Natural killer cell (primary cell): ENCODE measurements around the gene MEFV. TPM values are rescaled to one million over a fixed set of nuclear protein-coding genes. Genes with fewer than 3 reads are reported as not detected.

ENCODE experiments used
- ATAC-seq, 3 donors: fragments of 150-1000 bp in 2 of 3; fragments of 200-7000 bp in 1 of 3; cut with Tn5 transposase; 1 replicate in 1 of 3; 2 replicates in 2 of 3; pipeline ENCODE4 v1.10.0; 2021; ENCODE audit warnings: mild to moderate bottlenecking in 2 of 3, moderate library complexity in 2 of 3
- DNase-seq, 2 donors: peaks; one replicate each; pipeline versions ENCODE4 v3.0.0 to v3.0.0-alpha.2; 2013 to 2021; ENCODE audit warnings: mixed read lengths in 1 of 2
- H3K27ac ChIP-seq: one replicate; pipeline ENCODE4 v1.5.1; 2013; ENCODE audit warnings: mild to moderate bottlenecking, low read length
- H3K27me3 ChIP-seq: one replicate; pipeline ENCODE4 v1.6.1; 2013; ENCODE audit warnings: low read length; ENCODE audit not compliant: control insufficient read depth, insufficient read depth
- H3K36me3 ChIP-seq: one replicate; pipeline ENCODE4 v1.6.1; 2013; ENCODE audit warnings: low read length; ENCODE audit not compliant: control insufficient read depth, insufficient read depth
- H3K4me1 ChIP-seq: one replicate; pipeline ENCODE4 v1.6.1; 2013; ENCODE audit warnings: low read length; ENCODE audit not compliant: control insufficient read depth, insufficient read depth
- H3K4me3 ChIP-seq: one replicate; pipeline ENCODE4 v1.5.1; 2013; ENCODE audit warnings: low read length
- H3K9me3 ChIP-seq: one replicate; pipeline ENCODE4 v1.6.1; 2013; ENCODE audit warnings: low read length; ENCODE audit not compliant: control insufficient read depth, insufficient read depth
- H3K27ac Mint-ChIP-seq, 2 donors: one replicate each; pipeline ENCODE4 v1.8.0; 2022; ENCODE audit warnings: mild to moderate bottlenecking in 2 of 2, mixed read lengths in 2 of 2, moderate library complexity in 1 of 2
- H3K27me3 Mint-ChIP-seq, 2 donors: one replicate each; pipeline ENCODE4 v1.8.0; 2022; ENCODE audit warnings: low read depth in 2 of 2, mixed read lengths in 2 of 2
- H3K36me3 Mint-ChIP-seq: one replicate; pipeline ENCODE4 v1.8.0; 2022; ENCODE audit warnings: mixed read lengths
- H3K4me1 Mint-ChIP-seq, 2 donors: one replicate each; pipeline ENCODE4 v1.8.0; 2022; ENCODE audit warnings: mixed read lengths in 2 of 2
- H3K4me3 Mint-ChIP-seq: one replicate; pipeline ENCODE4 v1.8.0; 2022; ENCODE audit warnings: mild to moderate bottlenecking, moderate library complexity, mixed read lengths
- H3K9me3 Mint-ChIP-seq, 2 donors: one replicate each; pipeline ENCODE4 v1.8.0; 2022; ENCODE audit warnings: mixed read lengths in 2 of 2
- WGBS: methylation state at CpG from one replicate; pipeline ENCODE4 v1.1.7; 2013; ENCODE audit warnings: missing lambda C conversion rate; ENCODE audit not compliant: insufficient coverage; 5-methylcytosine and 5-hydroxymethylcytosine counted together
- intact Hi-C: fragments of 100-400 bp; cut with micrococcal nuclease; formaldehyde crosslinking; loops from one replicate; pipeline ENCODE4 v1.14.2; 2022
- total RNA-seq, 4 donors: library from RNA; stranded (reverse); fragments of 120-200 nt in 1 of 4; gene quantifications; one replicate each; pipeline versions ENCODE4 v1.2.3 to v1.2.4, GENCODE V29; 2013 to 2022
- TF ChIP-seq, protein P1 (sequence below): fragments of 200-600 bp; IDR thresholded peaks from one replicate; pipeline ENCODE4 v1.8.0; 2022; ENCODE audit warnings: antibody characterized with exemption

Gene MEFV
- total RNA-seq, 3 donors from 2014 or later (not counting 1 experiment from before 2014, with no cell fraction given): 2.4 to 6.2 (median 5.4) TPM

- Histone ChIP-seq H3K9me3 (no peaks in the 10 kb centered on the region), H3K36me3 (peaks cover 12% of the 10 kb centered on the region), H3K4me3 (peak within 1 kb of the TSS; percentile 88), H3K27ac (peak within 1 kb of the TSS; percentile 98), H3K27me3 (no peaks in the 10 kb centered on the region), H3K4me1 (peaks cover 34% of the 10 kb centered on the region)
- peaks cover 25 to 32% of the 10 kb centered on the region in 2 donors for H3K4me1 Mint-ChIP-seq
- H3K4me3 Mint-ChIP-seq: peak within 1 kb of the TSS; percentile 98
- peaks cover 7% of the 10 kb centered on the region for H3K36me3 Mint-ChIP-seq
- TF ChIP-seq, protein P1, sequence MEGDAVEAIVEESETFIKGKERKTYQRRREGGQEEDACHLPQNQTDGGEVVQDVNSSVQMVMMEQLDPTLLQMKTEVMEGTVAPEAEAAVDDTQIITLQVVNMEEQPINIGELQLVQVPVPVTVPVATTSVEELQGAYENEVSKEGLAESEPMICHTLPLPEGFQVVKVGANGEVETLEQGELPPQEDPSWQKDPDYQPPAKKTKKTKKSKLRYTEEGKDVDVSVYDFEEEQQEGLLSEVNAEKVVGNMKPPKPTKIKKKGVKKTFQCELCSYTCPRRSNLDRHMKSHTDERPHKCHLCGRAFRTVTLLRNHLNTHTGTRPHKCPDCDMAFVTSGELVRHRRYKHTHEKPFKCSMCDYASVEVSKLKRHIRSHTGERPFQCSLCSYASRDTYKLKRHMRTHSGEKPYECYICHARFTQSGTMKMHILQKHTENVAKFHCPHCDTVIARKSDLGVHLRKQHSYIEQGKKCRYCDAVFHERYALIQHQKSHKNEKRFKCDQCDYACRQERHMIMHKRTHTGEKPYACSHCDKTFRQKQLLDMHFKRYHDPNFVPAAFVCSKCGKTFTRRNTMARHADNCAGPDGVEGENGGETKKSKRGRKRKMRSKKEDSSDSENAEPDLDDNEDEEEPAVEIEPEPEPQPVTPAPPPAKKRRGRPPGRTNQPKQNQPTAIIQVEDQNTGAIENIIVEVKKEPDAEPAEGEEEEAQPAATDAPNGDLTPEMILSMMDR: no peak
- H3K27ac Mint-ChIP-seq: peak within 1 kb of the TSS; percentile 92 to 95
- DNase-seq (peak; percentile 87 to 97), ATAC-seq (peak; percentile 88 to 93 (median 88))
- under 1% methylated on average over 71 of the region's 72 CpGs for WGBS
- intact Hi-C loops: loop anchor here (1.0 kb wide), 5 partner anchors 19 to 174 kb away; partner anchors contain the start of genes TIGD7, ZNF174, ZNF200 and ZNF75A
- no peaks in the 10 kb centered on the region for H3K27me3 Mint-ChIP-seq
- no peaks in the 10 kb centered on the region for H3K9me3 Mint-ChIP-seq
Measured at GRCh38 chr16:3282730-3283542, 26.5 kb upstream of the MEFV start, which contains the start of gene ZNF263. Gene ZNF263 (plus strand): TSS chr16:3283491. CDS start chr16:3283819, 328 bp downstream.

- no peaks in the 10 kb centered on the region for H3K36me3 Mint-ChIP-seq
- peak; percentile 3 to 13 (median 12) for ATAC-seq
- no peak for DNase-seq
- H3K4me1 ChIP-seq: peaks cover 34% of the 10 kb centered on the region
- WGBS: 14% methylated on average over 27 of the region's 29 CpGs
- peaks cover 12% of the 10 kb centered on the region for H3K36me3 ChIP-seq
- peak overlapping the region; percentile 98 for H3K27ac ChIP-seq
- TF ChIP-seq, protein P1: no peak
- no peaks in the 10 kb centered on the region for H3K9me3 Mint-ChIP-seq
- no peaks in the 10 kb centered on the region for H3K9me3 ChIP-seq
- peaks cover 25 to 32% of the 10 kb centered on the region in 2 donors for H3K4me1 Mint-ChIP-seq
- H3K27ac Mint-ChIP-seq: peak overlapping the region; percentile 92 to 95
- H3K4me3 ChIP-seq: peak overlapping the region; percentile 88
- no peaks in the 10 kb centered on the region for H3K27me3 ChIP-seq
- H3K27me3 Mint-ChIP-seq: no peaks in the 10 kb centered on the region
- intact Hi-C loops: no loop called here
- peak overlapping the region; percentile 98 for H3K4me3 Mint-ChIP-seq
Measured at GRCh38 chr16:3282103-3282729, 25.8 kb upstream of the MEFV start.

DNA sequence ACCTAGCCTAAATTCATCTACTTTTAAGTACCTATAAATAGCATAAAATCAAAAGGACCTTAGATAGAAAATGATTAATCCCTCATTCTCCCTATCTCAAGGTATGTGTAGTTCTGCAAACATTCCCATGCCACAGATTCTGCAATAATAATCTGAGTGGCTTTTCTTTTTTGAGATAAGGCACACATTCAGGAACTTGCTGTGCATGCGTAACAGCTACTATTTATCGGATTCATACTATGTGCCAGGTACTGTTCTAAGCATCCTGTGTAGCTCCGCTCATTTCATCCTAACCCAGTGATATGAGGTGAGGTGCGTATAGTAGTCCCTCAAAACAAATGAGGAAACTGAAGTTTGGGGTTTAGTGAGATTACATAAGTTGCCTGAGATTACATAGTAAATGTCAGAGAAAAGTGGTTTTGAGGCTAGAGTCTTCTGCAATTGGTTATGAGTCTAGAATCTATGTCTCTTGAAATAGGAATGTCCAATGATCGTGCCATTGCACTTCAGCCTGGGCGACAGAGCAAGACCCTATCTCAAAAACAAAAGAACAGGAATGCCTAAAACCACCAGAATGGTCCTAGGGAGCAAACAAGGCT, 24.9 kb upstream of the MEFV start:
- intact Hi-C loops: no loop called here
- peaks cover 25 to 29% of the 10 kb centered on the region in 2 donors for H3K4me1 Mint-ChIP-seq
- DNase-seq (no peak), ATAC-seq (no peak)
- TF ChIP-seq, protein P1: no peak
- Histone ChIP-seq H3K27ac (no peak overlapping the region), H3K9me3 (no peaks in the 10 kb centered on the region), H3K4me1 (peaks cover 34% of the 10 kb centered on the region), H3K4me3 (no peak overlapping the region), H3K36me3 (peaks cover 9% of the 10 kb centered on the region), H3K27me3 (no peaks in the 10 kb centered on the region)
- H3K27me3 Mint-ChIP-seq: no peaks in the 10 kb centered on the region
- H3K36me3 Mint-ChIP-seq: no peaks in the 10 kb centered on the region
- WGBS: 93% methylated on average over 6 of the region's 6 CpGs
- H3K27ac Mint-ChIP-seq: no peak overlapping the region
- H3K4me3 Mint-ChIP-seq: peak overlapping the region; percentile 35
- no peaks in the 10 kb centered on the region for H3K9me3 Mint-ChIP-seq
